ENCODE results near the gene HS3ST5.

Gene HS3ST5

DNA sequence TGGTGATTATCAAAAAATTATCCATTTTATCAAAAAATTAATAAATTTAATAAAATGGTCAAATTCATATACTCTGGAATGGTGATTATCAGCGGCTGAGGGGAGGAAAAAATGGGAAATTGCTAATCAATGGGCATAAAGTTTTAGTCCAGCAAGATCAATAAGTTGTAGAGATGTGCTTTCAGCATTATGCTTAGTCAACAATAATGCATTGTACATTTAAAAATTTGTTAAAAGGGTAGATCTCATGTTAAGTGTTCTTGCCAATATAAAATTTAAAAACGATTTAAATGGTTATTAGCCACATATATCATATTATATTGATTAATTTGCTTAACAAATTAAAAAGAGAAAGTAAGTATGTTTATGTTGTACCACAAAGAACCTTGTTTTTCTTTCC, 56.6 kb downstream of the HS3ST5 start:
- no peak for DNase-seq
- TF ChIP-seq EZH2phosphoT487 (IDR thresholded peaks at IDR 0.05; ENCODE audit: low read length) (no peak), EZH2 (optimal IDR thresholded peaks at IDR 0.05; ENCODE audit: low read depth, low read length) (no peak), CTCF (IDR thresholded peaks at IDR 0.05; ENCODE audit: low read length) (no peak)
- Histone ChIP-seq H3F3A (ENCODE audit: insufficient read depth, low read length) (no peaks in the 10 kb centered on the region), H2AFZ (ENCODE audit: low read length) (no peak overlapping the region), H3K4me1 (ENCODE audit: low read length) (no peaks in the 10 kb centered on the region), H3K79me2 (ENCODE audit: low read length) (no peaks in the 10 kb centered on the region), H3K9me3 (replicated peaks; ENCODE audit: insufficient read depth, low read length) (no peaks in the 10 kb centered on the region), H3K4me2 (ENCODE audit: low read depth, low read length) (no peak overlapping the region), H3K27ac (ENCODE audit: low read length) (no peak overlapping the region), H3K4me3 (ENCODE audit: low read length) (no peak overlapping the region), H3K9me2 (replicated peaks; ENCODE audit: insufficient read depth, low read length) (no peaks in the 10 kb centered on the region), H3K9ac (ENCODE audit: low read length) (no peak overlapping the region), H3K27me3 (replicated peaks; ENCODE audit: insufficient read depth, low read length) (no peaks in the 10 kb centered on the region), H3K36me3 (replicated peaks; ENCODE audit: insufficient read depth, low read length) (no peaks in the 10 kb centered on the region), H4K20me1 (ENCODE audit: insufficient read depth, low read length) (no peaks in the 10 kb centered on the region)

- Histone ChIP-seq H3K36me3 (replicated peaks; ENCODE audit: insufficient read depth, low read length) (no peaks in the 10 kb centered on the region), H3K27me3 (replicated peaks; ENCODE audit: insufficient read depth, low read length) (no peaks in the 10 kb centered on the region), H3K9ac (ENCODE audit: low read length) (no peak overlapping the region), H3K4me3 (ENCODE audit: low read length) (no peak overlapping the region), H3K4me2 (ENCODE audit: low read depth, low read length) (no peak overlapping the region), H3K79me2 (ENCODE audit: low read length) (no peaks in the 10 kb centered on the region), H4K20me1 (ENCODE audit: insufficient read depth, low read length) (no peaks in the 10 kb centered on the region), H2AFZ (ENCODE audit: low read length) (no peak overlapping the region), H3K9me3 (replicated peaks; ENCODE audit: insufficient read depth, low read length) (no peaks in the 10 kb centered on the region), H3K9me2 (replicated peaks; ENCODE audit: insufficient read depth, low read length) (no peaks in the 10 kb centered on the region), H3F3A (ENCODE audit: insufficient read depth, low read length) (no peaks in the 10 kb centered on the region), H3K4me1 (ENCODE audit: low read length) (no peaks in the 10 kb centered on the region), H3K27ac (ENCODE audit: low read length) (no peak overlapping the region)
- no peak for DNase-seq
- no peak for TF ChIP-seq EZH2phosphoT487 (IDR thresholded peaks at IDR 0.05; ENCODE audit: low read length)
- no peak for TF ChIP-seq EZH2 (optimal IDR thresholded peaks at IDR 0.05; ENCODE audit: low read depth, low read length)
- TF ChIP-seq CTCF (IDR thresholded peaks at IDR 0.05; ENCODE audit: low read length) = no peak
These were observed 58.5 kb downstream of the HS3ST5 start for GRCh38 chr6:114284281-114284680.

DNA sequence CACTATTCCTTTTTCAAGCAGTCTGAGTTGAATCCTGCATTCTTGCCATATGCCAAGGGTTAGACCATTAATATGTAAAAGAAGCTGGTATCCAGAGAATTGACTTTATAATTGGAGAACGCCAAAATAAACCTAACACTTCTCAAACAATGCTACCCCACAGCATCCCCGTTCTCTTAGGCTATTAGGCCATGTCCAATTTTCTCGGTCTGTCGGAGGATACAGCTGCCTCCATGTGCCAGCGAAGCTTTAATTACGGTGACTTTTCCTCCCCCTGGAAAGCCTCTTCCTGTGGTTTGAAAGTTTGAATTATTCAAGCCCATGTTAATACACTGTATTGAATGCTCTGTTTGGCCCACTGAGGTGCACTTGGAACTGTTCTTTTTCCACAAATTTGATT, 60.5 kb downstream of the HS3ST5 start:
- Histone ChIP-seq H4K20me1 (ENCODE audit: insufficient read depth, low read length) (no peaks in the 10 kb centered on the region), H3F3A (ENCODE audit: insufficient read depth, low read length) (no peaks in the 10 kb centered on the region), H3K4me2 (ENCODE audit: low read depth, low read length) (no peak overlapping the region), H3K79me2 (ENCODE audit: low read length) (no peaks in the 10 kb centered on the region), H3K9me2 (replicated peaks; ENCODE audit: insufficient read depth, low read length) (no peaks in the 10 kb centered on the region), H3K4me3 (ENCODE audit: low read length) (no peak overlapping the region), H3K4me1 (ENCODE audit: low read length) (no peaks in the 10 kb centered on the region), H3K36me3 (replicated peaks; ENCODE audit: insufficient read depth, low read length) (no peaks in the 10 kb centered on the region), H3K9ac (ENCODE audit: low read length) (no peak overlapping the region), H2AFZ (ENCODE audit: low read length) (no peak overlapping the region), H3K27ac (ENCODE audit: low read length) (no peak overlapping the region), H3K27me3 (replicated peaks; ENCODE audit: insufficient read depth, low read length) (no peaks in the 10 kb centered on the region), H3K9me3 (replicated peaks; ENCODE audit: insufficient read depth, low read length) (no peaks in the 10 kb centered on the region)
- TF ChIP-seq CTCF (IDR thresholded peaks at IDR 0.05; ENCODE audit: low read length) = no peak
- TF ChIP-seq EZH2phosphoT487 (IDR thresholded peaks at IDR 0.05; ENCODE audit: low read length) = no peak
- TF ChIP-seq EZH2 (optimal IDR thresholded peaks at IDR 0.05; ENCODE audit: low read depth, low read length) = no peak
- DNase-seq = no peak

Measured in MM.1S (cell line).